Glutamatergic neuron (in vitro differentiated cells): ENCODE results near the gene ITIH2. TPM values are rescaled to one million over a fixed set of nuclear protein-coding genes. Genes with fewer than 3 reads are reported as not detected.
"Not testable (repeated sequence)": the region's sequence is repeated elsewhere in the genome, so short reads cannot be mapped to it uniquely, and the experiment has no call there.

Source experiments
- DNase-seq: peaks from one replicate; pipeline ENCODE4 v3.0.0; 2022
- H3K27ac Mint-ChIP-seq: one replicate; pipeline ENCODE4 v1.8.0; 2020; ENCODE audit warnings: mild to moderate bottlenecking, mixed read lengths, inconsistent platforms; ENCODE audit not compliant: unreplicated experiment
- H3K27me3 Mint-ChIP-seq: one replicate; pipeline ENCODE4 v1.8.0; 2020; ENCODE audit warnings: mild to moderate bottlenecking, moderate library complexity, mixed read lengths, inconsistent platforms; ENCODE audit not compliant: unreplicated experiment
- H3K36me3 Mint-ChIP-seq: one replicate; pipeline ENCODE4 v1.8.0; 2020; ENCODE audit warnings: mild to moderate bottlenecking, mixed read lengths, inconsistent platforms; ENCODE audit not compliant: unreplicated experiment
- H3K4me1 Mint-ChIP-seq: one replicate; pipeline ENCODE4 v1.8.0; 2020; ENCODE audit warnings: mild to moderate bottlenecking, low read depth, mixed read lengths, inconsistent platforms; ENCODE audit not compliant: unreplicated experiment
- H3K4me3 Mint-ChIP-seq: one replicate; pipeline ENCODE4 v1.8.0; 2020; ENCODE audit warnings: mild to moderate bottlenecking, mixed read lengths, inconsistent platforms; ENCODE audit not compliant: unreplicated experiment
- H3K9me3 Mint-ChIP-seq: one replicate; pipeline ENCODE4 v1.8.0; 2020; ENCODE audit warnings: mild to moderate bottlenecking, moderate library complexity, mixed read lengths, inconsistent platforms; ENCODE audit not compliant: unreplicated experiment
- total RNA-seq: library from RNA; stranded (reverse); fragmentation: NEBNext Ultra II Directional; extraction: Animal tissue kit (Norgen Biotek cat#: 25700); gene quantifications from one replicate; pipeline ENCODE4 v1.2.1, GENCODE V29; 2021; ENCODE audit not compliant: unreplicated experiment
- TF ChIP-seq, protein P1 (sequence below): fragments of 200-600 bp; sonication (generic); IDR thresholded peaks from one replicate; pipeline ENCODE4 v1.5.0; 2021; ENCODE audit not compliant: partially characterized antibody, unreplicated experiment

ITIH2 gene
- total RNA-seq, 1 donor from 2014 or later, result not detected

DNA sequence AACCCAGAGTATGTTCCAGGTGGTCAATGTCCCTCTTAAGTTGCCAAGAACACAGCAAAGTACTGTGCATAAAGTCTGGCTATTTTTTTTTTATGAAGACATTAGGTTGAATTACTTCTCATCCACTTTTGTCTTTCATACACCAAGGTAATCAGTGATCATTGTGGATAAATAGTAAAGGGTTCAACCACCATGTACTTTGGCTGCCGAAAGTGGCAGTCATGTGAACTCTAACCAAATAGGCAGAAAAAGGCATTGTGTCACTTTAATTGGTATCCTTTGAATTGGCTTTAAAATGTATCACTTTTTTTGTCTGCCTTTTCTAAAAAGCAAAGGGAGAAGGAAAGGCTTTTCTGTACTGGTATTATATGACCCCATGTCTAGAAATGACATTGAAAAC, 7.3 kb downstream of the ITIH2 start:
- no peaks in the 10 kb centered on the region for H3K4me1 Mint-ChIP-seq
- TF ChIP-seq, protein P1, sequence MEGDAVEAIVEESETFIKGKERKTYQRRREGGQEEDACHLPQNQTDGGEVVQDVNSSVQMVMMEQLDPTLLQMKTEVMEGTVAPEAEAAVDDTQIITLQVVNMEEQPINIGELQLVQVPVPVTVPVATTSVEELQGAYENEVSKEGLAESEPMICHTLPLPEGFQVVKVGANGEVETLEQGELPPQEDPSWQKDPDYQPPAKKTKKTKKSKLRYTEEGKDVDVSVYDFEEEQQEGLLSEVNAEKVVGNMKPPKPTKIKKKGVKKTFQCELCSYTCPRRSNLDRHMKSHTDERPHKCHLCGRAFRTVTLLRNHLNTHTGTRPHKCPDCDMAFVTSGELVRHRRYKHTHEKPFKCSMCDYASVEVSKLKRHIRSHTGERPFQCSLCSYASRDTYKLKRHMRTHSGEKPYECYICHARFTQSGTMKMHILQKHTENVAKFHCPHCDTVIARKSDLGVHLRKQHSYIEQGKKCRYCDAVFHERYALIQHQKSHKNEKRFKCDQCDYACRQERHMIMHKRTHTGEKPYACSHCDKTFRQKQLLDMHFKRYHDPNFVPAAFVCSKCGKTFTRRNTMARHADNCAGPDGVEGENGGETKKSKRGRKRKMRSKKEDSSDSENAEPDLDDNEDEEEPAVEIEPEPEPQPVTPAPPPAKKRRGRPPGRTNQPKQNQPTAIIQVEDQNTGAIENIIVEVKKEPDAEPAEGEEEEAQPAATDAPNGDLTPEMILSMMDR, result no peak
- no peaks in the 10 kb centered on the region for H3K36me3 Mint-ChIP-seq
- peaks cover 2% of the 10 kb centered on the region for H3K27me3 Mint-ChIP-seq
- H3K9me3 Mint-ChIP-seq, result peaks cover 3% of the 10 kb centered on the region
- no peak for DNase-seq
- H3K4me3 Mint-ChIP-seq, result no peak overlapping the region
- no peak overlapping the region for H3K27ac Mint-ChIP-seq

DNA sequence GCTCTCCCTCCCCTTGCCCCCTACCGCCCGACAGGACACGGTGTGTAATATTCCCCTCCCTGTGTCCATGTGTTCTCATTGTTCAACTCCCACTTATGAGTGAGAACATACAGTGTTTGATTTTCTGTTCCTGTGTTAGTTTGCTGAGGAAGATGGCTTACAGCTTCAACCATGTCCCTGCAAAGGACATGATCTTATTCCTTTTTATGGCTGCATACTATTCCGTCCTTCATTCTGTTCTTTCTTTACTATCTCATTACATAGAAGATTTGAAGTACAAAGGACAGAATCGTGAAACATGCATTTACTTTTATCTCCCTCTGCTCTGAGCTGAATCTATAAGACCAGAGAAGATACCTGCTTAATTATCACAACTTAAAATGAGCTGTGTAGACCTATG, 8.0 kb downstream of the ITIH2 start:
- H3K27me3 Mint-ChIP-seq, H3K4me3 Mint-ChIP-seq, DNase-seq, H3K4me1 Mint-ChIP-seq, H3K36me3 Mint-ChIP-seq, H3K9me3 Mint-ChIP-seq: not testable (repeated sequence)
- peak overlapping the region; percentile 20 for H3K27ac Mint-ChIP-seq

GRCh38 chr10:7715515-7715914, 12.4 kb downstream of the ITIH2 start:
- peaks cover 9% of the 10 kb centered on the region for H3K4me1 Mint-ChIP-seq
- no peaks in the 10 kb centered on the region for H3K36me3 Mint-ChIP-seq
- H3K9me3 Mint-ChIP-seq, result peaks cover 3% of the 10 kb centered on the region

DNA sequence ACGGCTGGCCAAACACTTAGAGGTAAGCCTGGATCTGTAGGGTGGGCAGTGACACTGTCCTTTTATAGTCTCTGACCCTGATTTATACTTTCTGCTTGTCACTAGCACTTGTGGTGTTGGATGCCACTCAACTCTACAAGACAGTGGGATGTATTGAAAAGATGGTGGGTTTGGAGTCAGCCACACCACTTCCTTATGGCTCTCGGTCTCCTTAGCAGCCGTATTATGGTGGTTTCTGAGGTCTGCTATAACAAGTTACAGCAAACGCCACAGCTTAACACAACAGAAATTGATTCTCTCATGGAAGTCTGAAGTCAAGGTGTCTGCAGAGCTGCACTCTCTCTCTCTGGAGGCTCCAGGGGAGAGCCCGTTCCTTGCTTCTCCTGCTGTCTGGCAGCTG, 14.7 kb downstream of the ITIH2 start:
- no peak for DNase-seq
- no peaks in the 10 kb centered on the region for H3K36me3 Mint-ChIP-seq
- peaks cover 2% of the 10 kb centered on the region for H3K27me3 Mint-ChIP-seq
- peak overlapping the region; percentile 66 for H3K27ac Mint-ChIP-seq
- H3K4me1 Mint-ChIP-seq, result peaks cover 11% of the 10 kb centered on the region
- TF ChIP-seq, protein P1, result no peak
- no peak overlapping the region for H3K4me3 Mint-ChIP-seq
- peaks cover 3% of the 10 kb centered on the region for H3K9me3 Mint-ChIP-seq

More at GRCh38 chr10:7715515-7715914, 12.4 kb downstream of the ITIH2 start:
- TF ChIP-seq, protein P1, result no peak
- DNase-seq, result no peak
- H3K4me3 Mint-ChIP-seq, result no peak overlapping the region
- no peak overlapping the region for H3K27ac Mint-ChIP-seq
- H3K27me3 Mint-ChIP-seq, result peaks cover 2% of the 10 kb centered on the region

DNA sequence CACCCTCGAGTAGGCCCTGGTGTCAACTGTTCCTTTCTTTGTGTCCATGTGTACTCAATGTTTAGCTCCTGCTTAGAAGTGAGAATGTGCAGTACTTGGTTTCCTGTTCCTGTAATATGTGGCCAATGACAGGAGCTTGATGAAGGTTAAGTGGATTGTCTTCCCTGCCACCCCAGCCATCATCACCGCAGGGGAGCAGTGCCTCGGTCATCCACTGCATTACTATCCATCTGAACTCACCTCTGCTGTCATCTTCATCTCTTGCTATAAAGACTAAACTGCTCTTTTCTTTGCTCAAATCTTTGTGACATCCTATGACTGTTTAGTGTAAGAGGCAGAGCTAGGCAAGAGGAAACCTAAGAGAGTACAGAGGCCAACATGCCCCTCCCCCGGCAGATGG, 15.6 kb downstream of the ITIH2 start:
- Mint-ChIP-seq H3K27ac (no peak overlapping the region), H3K4me3 (no peak overlapping the region), H3K4me1 (peaks cover 11% of the 10 kb centered on the region), H3K36me3 (no peaks in the 10 kb centered on the region), H3K27me3 (peaks cover 4% of the 10 kb centered on the region), H3K9me3 (peaks cover 2% of the 10 kb centered on the region)
- peak; percentile 36 for DNase-seq
- TF ChIP-seq, protein P1, result no peak

DNA sequence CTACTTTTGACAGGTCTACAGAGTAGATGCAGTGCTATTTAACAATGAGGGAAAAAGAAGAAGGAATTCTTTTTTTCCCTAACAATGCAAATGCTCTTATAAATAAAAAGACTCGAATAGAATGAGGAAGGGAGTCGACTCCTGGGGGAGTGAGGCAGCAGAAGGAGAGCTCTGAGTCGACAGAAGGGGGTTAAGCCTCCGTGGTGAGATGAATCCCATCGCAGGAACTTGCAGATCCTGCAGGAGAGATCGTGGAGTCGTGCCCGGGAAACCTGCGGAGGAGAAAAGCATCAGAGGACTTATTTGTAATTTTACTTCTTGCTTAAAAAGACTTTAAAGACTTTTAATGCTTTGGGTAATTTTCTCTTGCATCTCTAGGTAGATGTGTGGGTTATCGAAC, 17.4 kb downstream of the ITIH2 start:
- TF ChIP-seq, protein P1, result no peak
- Mint-ChIP-seq H3K27ac (no peak overlapping the region), H3K27me3 (peaks cover 2% of the 10 kb centered on the region), H3K9me3 (peaks cover 2% of the 10 kb centered on the region), H3K4me1 (peaks cover 11% of the 10 kb centered on the region), H3K4me3 (no peak overlapping the region), H3K36me3 (no peaks in the 10 kb centered on the region)
- DNase-seq, result no peak
